ENCODE data around the gene NFATC1.

The NFATC1 gene

DNA sequence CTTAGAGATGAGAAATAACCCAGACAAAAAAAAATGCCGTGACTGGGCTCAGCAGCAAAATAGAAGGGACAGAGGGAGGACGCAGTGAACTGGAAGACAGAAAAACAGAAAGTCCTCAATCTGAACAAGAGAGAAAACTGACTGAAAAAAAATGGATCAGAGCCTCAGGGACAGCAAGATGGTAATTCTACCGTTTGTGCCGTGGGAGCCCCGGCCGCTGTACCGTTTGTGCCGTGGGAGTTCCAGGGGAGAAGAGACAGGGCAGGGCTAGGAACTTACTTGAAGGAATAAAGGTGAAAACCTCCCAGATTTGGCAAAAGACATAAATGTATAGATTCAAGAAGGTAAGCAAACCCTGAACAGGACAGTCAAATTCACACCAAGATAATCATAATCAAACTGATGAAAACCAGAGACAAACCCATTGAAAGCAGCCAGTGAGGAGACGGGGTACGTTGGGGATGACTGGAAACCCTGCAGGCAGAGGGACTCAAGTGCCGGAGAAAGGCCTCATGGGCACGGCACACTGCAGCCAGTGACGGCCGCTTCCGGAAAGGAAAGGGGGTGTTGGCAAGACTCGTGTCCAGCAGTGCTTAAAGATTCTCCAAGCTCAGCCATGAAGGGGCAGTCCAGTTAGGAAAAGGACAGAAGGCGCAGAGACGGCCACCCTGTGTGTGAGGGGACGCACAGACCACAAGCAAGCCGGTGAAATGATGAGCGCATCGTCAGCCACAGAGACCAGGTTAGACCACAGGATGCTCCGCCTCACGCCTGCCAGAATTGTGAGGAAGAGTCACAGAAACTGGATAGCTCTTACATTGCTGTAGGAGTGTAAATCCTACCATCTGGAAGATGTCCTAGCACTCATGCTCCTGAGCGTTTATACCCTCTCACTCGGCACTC lies 40.0 kb upstream of the NFATC1 start:
- TF ChIP-seq, protein P1, sequence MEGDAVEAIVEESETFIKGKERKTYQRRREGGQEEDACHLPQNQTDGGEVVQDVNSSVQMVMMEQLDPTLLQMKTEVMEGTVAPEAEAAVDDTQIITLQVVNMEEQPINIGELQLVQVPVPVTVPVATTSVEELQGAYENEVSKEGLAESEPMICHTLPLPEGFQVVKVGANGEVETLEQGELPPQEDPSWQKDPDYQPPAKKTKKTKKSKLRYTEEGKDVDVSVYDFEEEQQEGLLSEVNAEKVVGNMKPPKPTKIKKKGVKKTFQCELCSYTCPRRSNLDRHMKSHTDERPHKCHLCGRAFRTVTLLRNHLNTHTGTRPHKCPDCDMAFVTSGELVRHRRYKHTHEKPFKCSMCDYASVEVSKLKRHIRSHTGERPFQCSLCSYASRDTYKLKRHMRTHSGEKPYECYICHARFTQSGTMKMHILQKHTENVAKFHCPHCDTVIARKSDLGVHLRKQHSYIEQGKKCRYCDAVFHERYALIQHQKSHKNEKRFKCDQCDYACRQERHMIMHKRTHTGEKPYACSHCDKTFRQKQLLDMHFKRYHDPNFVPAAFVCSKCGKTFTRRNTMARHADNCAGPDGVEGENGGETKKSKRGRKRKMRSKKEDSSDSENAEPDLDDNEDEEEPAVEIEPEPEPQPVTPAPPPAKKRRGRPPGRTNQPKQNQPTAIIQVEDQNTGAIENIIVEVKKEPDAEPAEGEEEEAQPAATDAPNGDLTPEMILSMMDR (IDR thresholded peaks at IDR 0.05; ENCODE audit: low read depth, low read length, missing control alignments): no peak
- no peak overlapping the region for H3K4me3 ChIP-seq (replicated peaks; ENCODE audit: low read depth, low read length)
- DNase-seq (ENCODE audit: extremely low read depth, low read depth): no peak

DNA sequence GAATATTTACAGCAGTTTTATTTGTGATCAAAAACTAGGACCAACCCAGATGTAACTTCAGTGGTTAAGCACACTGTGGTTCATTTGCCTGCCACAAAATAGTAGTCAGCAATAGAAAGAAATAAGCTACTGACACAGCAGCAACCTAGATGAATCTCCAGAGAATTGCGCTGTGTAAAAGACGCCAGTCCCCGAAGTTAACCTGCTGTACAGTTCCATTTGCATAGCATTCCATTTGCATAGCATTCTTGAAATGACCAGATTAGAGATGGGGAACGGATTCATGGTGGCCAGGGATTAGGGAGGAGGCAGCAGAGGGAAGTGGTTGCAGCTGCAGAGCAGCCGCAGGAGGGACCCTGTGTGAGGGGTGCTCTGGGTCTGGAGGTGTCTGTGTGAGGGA lies 39.3 kb upstream of the NFATC1 start:
- no peak for DNase-seq (ENCODE audit: extremely low read depth, low read depth)
- no peak overlapping the region for H3K4me3 ChIP-seq (replicated peaks; ENCODE audit: low read depth, low read length)

GRCh38 chr18:79360933-79361332 lies 34.8 kb upstream of the NFATC1 start:
- no peak overlapping the region for H3K4me3 ChIP-seq (replicated peaks; ENCODE audit: low read depth, low read length)
- TF ChIP-seq, protein P1 (IDR thresholded peaks at IDR 0.05; ENCODE audit: low read depth, low read length, missing control alignments): no peak

More for the DNA sequence above, 39.3 kb upstream of the NFATC1 start:
- TF ChIP-seq, protein P1 (IDR thresholded peaks at IDR 0.05; ENCODE audit: low read depth, low read length, missing control alignments): no peak

GRCh38 chr18:79361766-79362522 lies 33.8 kb upstream of the NFATC1 start:
- no peak overlapping the region for H3K4me3 ChIP-seq (replicated peaks; ENCODE audit: low read depth, low read length)
- no peak for DNase-seq (ENCODE audit: extremely low read depth, low read depth)
- TF ChIP-seq, protein P1 (IDR thresholded peaks at IDR 0.05; ENCODE audit: low read depth, low read length, missing control alignments): no peak

More at GRCh38 chr18:79360933-79361332, 34.8 kb upstream of the NFATC1 start:
- no peak for DNase-seq (ENCODE audit: extremely low read depth, low read depth)

- no peak overlapping the region for H3K4me3 ChIP-seq (replicated peaks; ENCODE audit: low read depth, low read length)
- no peak for DNase-seq (ENCODE audit: extremely low read depth, low read depth)
- TF ChIP-seq, protein P1 (IDR thresholded peaks at IDR 0.05; ENCODE audit: low read depth, low read length, missing control alignments): no peak
Measured at GRCh38 chr18:79365701-79366100, 30.0 kb upstream of the NFATC1 start.

DNA sequence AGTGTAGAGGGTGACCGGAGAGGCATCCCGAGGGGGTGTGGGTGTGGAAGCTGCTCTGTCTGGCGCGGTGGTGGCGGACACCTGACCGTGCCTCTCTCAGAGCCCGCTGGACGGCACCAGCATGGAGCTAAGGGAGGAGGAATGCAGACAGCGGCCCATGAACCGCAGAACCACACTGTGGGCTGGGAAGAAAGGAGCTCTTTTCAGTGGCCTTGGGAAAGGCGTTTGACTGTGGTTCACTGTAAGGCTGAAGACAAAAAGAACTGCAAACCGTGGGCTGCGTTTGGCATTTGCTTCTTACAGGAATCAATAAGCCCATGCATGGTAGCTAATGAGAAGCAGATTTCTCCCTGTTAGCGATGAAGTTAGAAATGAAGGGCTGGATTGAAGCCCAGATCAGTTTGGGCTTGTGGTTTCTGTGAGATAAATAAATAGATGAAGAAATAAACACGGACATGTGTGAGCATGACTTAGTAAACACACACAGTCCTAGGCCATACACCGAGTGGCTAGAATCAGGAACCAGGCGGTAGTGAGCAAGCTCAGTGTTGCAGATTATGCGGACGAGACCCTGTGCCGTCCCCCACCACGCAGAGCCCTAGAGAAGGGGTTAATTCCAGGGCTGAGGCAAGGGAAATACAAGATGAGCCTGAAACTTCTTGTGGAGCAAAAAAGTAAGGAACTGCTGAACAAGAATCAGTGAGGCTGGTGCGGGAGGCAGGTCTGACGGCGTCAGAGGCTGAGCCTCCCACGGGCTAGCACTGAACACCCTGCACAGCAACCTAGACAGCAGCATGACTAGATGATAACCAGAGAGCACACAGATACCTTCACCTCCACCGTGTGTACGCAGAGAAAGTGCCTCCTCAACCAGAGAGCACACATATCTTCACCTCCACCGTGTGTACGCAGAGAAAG lies 29.3 kb upstream of the NFATC1 start:
- peak; percentile 92 for DNase-seq (ENCODE audit: extremely low read depth, low read depth)
- no peak overlapping the region for H3K4me3 ChIP-seq (replicated peaks; ENCODE audit: low read depth, low read length)
- TF ChIP-seq, protein P1 (IDR thresholded peaks at IDR 0.05; ENCODE audit: low read depth, low read length, missing control alignments): no peak

Data from HFF-Myc (cell line).